Neural progenitor cell (in vitro differentiated cells): ENCODE results near the gene VTI1A.

ENCODE experiments used
- EZH2phosphoT487 ChIP-seq: fragments of 200-600 bp; sonication (generic); IDR thresholded peaks from 2 replicates; pipeline ENCODE4 v1.6.1; 2017; ENCODE audit warnings: antibody characterized with exemption
- TF ChIP-seq, protein P1 (sequence below): fragments of 200-600 bp; sonication (generic); IDR thresholded peaks from 2 replicates; pipeline ENCODE4 v1.5.1; 2017; ENCODE audit warnings: antibody characterized with exemption, mild to moderate bottlenecking

DNA sequence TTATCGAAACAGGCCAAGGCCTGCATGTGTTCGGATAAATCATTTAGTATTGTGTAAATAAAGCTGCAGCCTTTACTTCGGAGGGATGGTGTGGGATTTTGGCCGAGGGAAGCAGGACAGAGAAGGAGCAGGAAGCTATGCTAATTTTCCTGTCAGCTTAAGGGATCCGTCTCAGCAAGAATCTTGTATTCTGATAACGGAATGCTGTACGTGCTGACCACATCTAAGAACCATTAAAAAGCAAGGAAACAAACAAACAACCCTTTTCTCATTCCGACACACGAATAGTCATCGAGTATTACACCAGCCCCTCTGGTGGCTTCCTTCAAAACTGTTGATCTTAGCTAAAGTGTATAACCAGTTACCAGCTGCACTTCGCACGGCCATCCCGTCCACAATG lies 369.9 kb downstream of the VTI1A start:
- TF ChIP-seq, protein P1, sequence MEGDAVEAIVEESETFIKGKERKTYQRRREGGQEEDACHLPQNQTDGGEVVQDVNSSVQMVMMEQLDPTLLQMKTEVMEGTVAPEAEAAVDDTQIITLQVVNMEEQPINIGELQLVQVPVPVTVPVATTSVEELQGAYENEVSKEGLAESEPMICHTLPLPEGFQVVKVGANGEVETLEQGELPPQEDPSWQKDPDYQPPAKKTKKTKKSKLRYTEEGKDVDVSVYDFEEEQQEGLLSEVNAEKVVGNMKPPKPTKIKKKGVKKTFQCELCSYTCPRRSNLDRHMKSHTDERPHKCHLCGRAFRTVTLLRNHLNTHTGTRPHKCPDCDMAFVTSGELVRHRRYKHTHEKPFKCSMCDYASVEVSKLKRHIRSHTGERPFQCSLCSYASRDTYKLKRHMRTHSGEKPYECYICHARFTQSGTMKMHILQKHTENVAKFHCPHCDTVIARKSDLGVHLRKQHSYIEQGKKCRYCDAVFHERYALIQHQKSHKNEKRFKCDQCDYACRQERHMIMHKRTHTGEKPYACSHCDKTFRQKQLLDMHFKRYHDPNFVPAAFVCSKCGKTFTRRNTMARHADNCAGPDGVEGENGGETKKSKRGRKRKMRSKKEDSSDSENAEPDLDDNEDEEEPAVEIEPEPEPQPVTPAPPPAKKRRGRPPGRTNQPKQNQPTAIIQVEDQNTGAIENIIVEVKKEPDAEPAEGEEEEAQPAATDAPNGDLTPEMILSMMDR = no peak
- no peak for TF ChIP-seq EZH2phosphoT487
